ENCODE data around the gene SETD5. TPM values are rescaled to one million over a fixed set of nuclear protein-coding genes. Genes with fewer than 3 reads are reported as not detected.

The SETD5 gene, protein sequence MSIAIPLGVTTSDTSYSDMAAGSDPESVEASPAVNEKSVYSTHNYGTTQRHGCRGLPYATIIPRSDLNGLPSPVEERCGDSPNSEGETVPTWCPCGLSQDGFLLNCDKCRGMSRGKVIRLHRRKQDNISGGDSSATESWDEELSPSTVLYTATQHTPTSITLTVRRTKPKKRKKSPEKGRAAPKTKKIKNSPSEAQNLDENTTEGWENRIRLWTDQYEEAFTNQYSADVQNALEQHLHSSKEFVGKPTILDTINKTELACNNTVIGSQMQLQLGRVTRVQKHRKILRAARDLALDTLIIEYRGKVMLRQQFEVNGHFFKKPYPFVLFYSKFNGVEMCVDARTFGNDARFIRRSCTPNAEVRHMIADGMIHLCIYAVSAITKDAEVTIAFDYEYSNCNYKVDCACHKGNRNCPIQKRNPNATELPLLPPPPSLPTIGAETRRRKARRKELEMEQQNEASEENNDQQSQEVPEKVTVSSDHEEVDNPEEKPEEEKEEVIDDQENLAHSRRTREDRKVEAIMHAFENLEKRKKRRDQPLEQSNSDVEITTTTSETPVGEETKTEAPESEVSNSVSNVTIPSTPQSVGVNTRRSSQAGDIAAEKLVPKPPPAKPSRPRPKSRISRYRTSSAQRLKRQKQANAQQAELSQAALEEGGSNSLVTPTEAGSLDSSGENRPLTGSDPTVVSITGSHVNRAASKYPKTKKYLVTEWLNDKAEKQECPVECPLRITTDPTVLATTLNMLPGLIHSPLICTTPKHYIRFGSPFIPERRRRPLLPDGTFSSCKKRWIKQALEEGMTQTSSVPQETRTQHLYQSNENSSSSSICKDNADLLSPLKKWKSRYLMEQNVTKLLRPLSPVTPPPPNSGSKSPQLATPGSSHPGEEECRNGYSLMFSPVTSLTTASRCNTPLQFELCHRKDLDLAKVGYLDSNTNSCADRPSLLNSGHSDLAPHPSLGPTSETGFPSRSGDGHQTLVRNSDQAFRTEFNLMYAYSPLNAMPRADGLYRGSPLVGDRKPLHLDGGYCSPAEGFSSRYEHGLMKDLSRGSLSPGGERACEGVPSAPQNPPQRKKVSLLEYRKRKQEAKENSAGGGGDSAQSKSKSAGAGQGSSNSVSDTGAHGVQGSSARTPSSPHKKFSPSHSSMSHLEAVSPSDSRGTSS (N-terminal part only)
- 28.9 to 52.8 TPM (median 37.8 TPM) in 3 replicates for polyA plus RNA-seq
- 175 TPM for polyA plus RNA-seq (2011; ENCODE audit: low read depth)
- 23.4 and 30.0 TPM in 2 replicates for polyA plus RNA-seq (2011; cell fraction: cytosol; rRNA removed)
- 128 and 130 TPM in 2 replicates for polyA plus RNA-seq (2011; cell fraction: nucleus; rRNA removed)
- 36.6 and 45.3 TPM in 2 replicates for polyA plus RNA-seq (2012; ENCODE audit: low replicate concordance)
- 57.9 to 114 TPM (median 75.7 TPM) in 3 replicates for polyA minus RNA-seq
- polyA minus RNA-seq (2011; cell fraction: cytosol; rRNA and poly(A)+ RNA removed) = 25.9 TPM
- polyA minus RNA-seq (2011; cell fraction: nucleus; rRNA and poly(A)+ RNA removed) = 83.7 and 184 TPM in 2 replicates

DNA sequence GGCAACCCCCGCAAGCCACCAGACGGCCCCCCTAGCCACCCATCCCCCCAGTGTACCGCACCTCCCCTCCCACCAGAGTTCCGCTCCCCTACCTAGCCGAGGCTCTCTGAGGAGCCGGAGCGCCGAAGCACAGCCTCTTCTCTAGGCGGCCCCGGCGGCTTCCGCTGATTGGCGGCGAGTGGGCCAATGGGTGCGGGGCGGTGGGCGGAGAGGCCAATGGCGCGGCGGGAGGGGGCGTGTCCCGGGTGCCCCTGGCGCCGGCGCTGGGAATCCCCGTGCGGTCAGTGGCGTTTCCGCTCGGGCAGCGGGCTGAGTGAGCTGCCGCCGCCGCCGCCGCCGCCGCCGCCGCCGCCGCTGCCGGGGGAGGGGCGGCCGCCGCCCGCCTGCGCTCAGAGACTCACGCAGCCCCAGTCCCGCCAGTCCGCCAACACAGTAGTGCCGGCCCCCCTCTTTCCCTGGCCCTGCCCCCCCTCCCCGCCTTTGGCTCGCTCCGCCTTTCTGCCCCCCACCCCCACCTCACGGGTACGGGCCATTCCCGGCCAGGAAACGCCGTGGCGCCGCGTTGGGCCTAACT is at the start of gene SETD5:
SETD5 (plus strand) TSS at position 284 of the 574 bp plus-strand sequence. CDS start 31,324 bp downstream, outside the sequence.
- dilution Hi-C loops (cut with MboI; ENCODE audit: extremely low pct_ligation_motif_present, low sequenced_read_pairs) = no loop called here
- Histone ChIP-seq H3K4me1 (ENCODE audit: control insufficient read depth, extremely low read depth, insufficient read depth, low read length) (peaks cover 40% of the 10 kb centered on the region), H2AFZ (ENCODE audit: control insufficient read depth, low read length) (no peak within 1 kb of the TSS), H4K20me1 (ENCODE audit: control insufficient read depth, extremely low read depth, insufficient read depth, low read length) (peaks cover 20% of the 10 kb centered on the region), H3K79me2 (ENCODE audit: control insufficient read depth, insufficient read depth, low read length) (peaks cover 84% of the 10 kb centered on the region), H3K4me3 (ENCODE audit: control insufficient read depth in 2 of 3, extremely low read depth in 1 of 3, insufficient read depth in 2 of 3, low read depth in 1 of 3, low read length in 3 of 3) (peak within 1 kb of the TSS; percentile 87 to 97 (median 96)), H3K9me1 (ENCODE audit: control insufficient read depth, extremely low read depth, insufficient read depth, low read length) (no peaks in the 10 kb centered on the region), H3K27ac (ENCODE audit: control insufficient read depth, insufficient read depth, low read length) (peak within 1 kb of the TSS; percentile 99), H3K9me3 (ENCODE audit: control insufficient read depth, low read depth, low read length) (no peaks in the 10 kb centered on the region), H3K36me3 (ENCODE audit: control insufficient read depth in 2 of 2, extremely low read depth in 1 of 2, insufficient read depth in 2 of 2, low read length in 2 of 2) (peaks cover 5 to 13% of the 10 kb centered on the region in 2 experiments), H3K4me2 (ENCODE audit: control insufficient read depth, extremely low read depth, insufficient read depth, low read depth, low read length) (peak within 1 kb of the TSS; percentile 96), H3K9ac (ENCODE audit: control insufficient read depth, extremely low read depth, insufficient read depth, low read length) (peak within 1 kb of the TSS; percentile 100), H3K27me3 (ENCODE audit: control insufficient read depth, extremely low read depth, insufficient read depth, low read length) (no peaks in the 10 kb centered on the region)
- FAIRE-seq (no peak), DNase-seq (ENCODE audit: low read depth, low spot score) (peak; percentile 73)
- TF ChIP-seq, protein P1, sequence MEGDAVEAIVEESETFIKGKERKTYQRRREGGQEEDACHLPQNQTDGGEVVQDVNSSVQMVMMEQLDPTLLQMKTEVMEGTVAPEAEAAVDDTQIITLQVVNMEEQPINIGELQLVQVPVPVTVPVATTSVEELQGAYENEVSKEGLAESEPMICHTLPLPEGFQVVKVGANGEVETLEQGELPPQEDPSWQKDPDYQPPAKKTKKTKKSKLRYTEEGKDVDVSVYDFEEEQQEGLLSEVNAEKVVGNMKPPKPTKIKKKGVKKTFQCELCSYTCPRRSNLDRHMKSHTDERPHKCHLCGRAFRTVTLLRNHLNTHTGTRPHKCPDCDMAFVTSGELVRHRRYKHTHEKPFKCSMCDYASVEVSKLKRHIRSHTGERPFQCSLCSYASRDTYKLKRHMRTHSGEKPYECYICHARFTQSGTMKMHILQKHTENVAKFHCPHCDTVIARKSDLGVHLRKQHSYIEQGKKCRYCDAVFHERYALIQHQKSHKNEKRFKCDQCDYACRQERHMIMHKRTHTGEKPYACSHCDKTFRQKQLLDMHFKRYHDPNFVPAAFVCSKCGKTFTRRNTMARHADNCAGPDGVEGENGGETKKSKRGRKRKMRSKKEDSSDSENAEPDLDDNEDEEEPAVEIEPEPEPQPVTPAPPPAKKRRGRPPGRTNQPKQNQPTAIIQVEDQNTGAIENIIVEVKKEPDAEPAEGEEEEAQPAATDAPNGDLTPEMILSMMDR (optimal IDR thresholded peaks at IDR 0.05 in 1 of 3, IDR thresholded peaks at IDR 0.05 in 1 of 3, conservative IDR thresholded peaks at IDR 0.05 in 1 of 3; ENCODE audit: extremely low read depth in 1 of 3, insufficient read depth in 2 of 3, low read length in 3 of 3) = no peak
- no peak for TF ChIP-seq EZH2 (IDR thresholded peaks at IDR 0.05; ENCODE audit: low read length)

DNA sequence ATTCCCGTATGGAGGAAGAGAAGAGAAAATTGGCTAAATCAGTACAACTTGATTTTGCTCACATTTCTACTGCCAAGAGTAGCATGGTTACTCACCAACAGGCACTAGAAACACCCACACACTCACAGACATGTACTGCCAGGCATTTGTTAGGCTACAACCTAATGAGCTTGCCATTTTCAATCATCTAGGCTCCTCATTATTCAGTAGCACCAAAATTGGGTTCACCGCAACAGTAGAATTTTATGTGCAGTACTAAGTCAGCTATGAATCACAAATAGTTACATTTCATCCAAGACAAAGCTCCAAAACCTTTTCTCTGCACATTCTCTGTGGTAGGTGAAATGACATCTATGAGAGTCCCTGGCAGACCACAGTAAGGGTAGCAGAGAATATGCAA is 49.5 kb upstream of the SETD5 start:
- Histone ChIP-seq H3K27ac (ENCODE audit: control insufficient read depth, insufficient read depth, low read length) (no peak overlapping the region), H3K4me1 (ENCODE audit: control insufficient read depth, extremely low read depth, insufficient read depth, low read length) (peaks cover 25% of the 10 kb centered on the region), H3K9ac (ENCODE audit: control insufficient read depth, extremely low read depth, insufficient read depth, low read length) (no peak overlapping the region)

More for the DNA sequence above, 49.5 kb upstream of the SETD5 start:
- dilution Hi-C loops (cut with MboI; ENCODE audit: extremely low pct_ligation_motif_present, low sequenced_read_pairs) = no loop called here
- Histone ChIP-seq H3K9me3 (ENCODE audit: control insufficient read depth, low read depth, low read length) (no peaks in the 10 kb centered on the region), H3K79me2 (ENCODE audit: control insufficient read depth, insufficient read depth, low read length) (no peaks in the 10 kb centered on the region), H3K9me1 (ENCODE audit: control insufficient read depth, extremely low read depth, insufficient read depth, low read length) (no peaks in the 10 kb centered on the region), H3K4me2 (ENCODE audit: control insufficient read depth, extremely low read depth, insufficient read depth, low read depth, low read length) (no peak overlapping the region), H4K20me1 (ENCODE audit: control insufficient read depth, extremely low read depth, insufficient read depth, low read length) (no peaks in the 10 kb centered on the region), H3K27me3 (ENCODE audit: control insufficient read depth, extremely low read depth, insufficient read depth, low read length) (no peaks in the 10 kb centered on the region), H3K4me3 (ENCODE audit: control insufficient read depth in 2 of 3, extremely low read depth in 1 of 3, insufficient read depth in 2 of 3, low read depth in 1 of 3, low read length in 3 of 3) (no peak overlapping the region), H3K36me3 (ENCODE audit: control insufficient read depth in 2 of 2, extremely low read depth in 1 of 2, insufficient read depth in 2 of 2, low read length in 2 of 2) (no peaks in the 10 kb centered on the region), H2AFZ (ENCODE audit: control insufficient read depth, low read length) (no peak overlapping the region)
- DNase-seq (ENCODE audit: low read depth, low spot score) (no peak), FAIRE-seq (no peak)
- TF ChIP-seq EZH2 (IDR thresholded peaks at IDR 0.05; ENCODE audit: low read length) = no peak
- TF ChIP-seq, protein P1 (optimal IDR thresholded peaks at IDR 0.05 in 1 of 3, IDR thresholded peaks at IDR 0.05 in 1 of 3, conservative IDR thresholded peaks at IDR 0.05 in 1 of 3; ENCODE audit: extremely low read depth in 1 of 3, insufficient read depth in 2 of 3, low read length in 3 of 3) = no peak
